NCI-H2081 treated with DMSO at 0.1 percent for 48 hours (cell line): ENCODE results near the gene ENDOG.

Experiments used
- DNase-seq: peaks from one replicate; lab custom pipeline; 2025; lab: John Stamatoyannopoulos, UW

ENDOG gene

GRCh38 chr9:128800061-128800460 is 18.2 kb upstream of the ENDOG start:
- no peak for DNase-seq

- no peak for DNase-seq
Observed at GRCh38 chr9:128802482-128802881, 15.8 kb upstream of the ENDOG start.

GRCh38 chr9:128805661-128806060 is 12.6 kb upstream of the ENDOG start:
- no peak for DNase-seq

GRCh38 chr9:128807827-128808226 is 10.5 kb upstream of the ENDOG start:
- no peak for DNase-seq

GRCh38 chr9:128808543-128808942 is 9.8 kb upstream of the ENDOG start:
- no peak for DNase-seq

- DNase-seq, result no peak
Observed at GRCh38 chr9:128809036-128809599, 9.2 kb upstream of the ENDOG start.

- DNase-seq, result no peak
Observed at GRCh38 chr9:128809831-128810230, 8.5 kb upstream of the ENDOG start.

- no peak for DNase-seq
Observed at GRCh38 chr9:128810873-128811272, 7.4 kb upstream of the ENDOG start.

- no peak for DNase-seq
Observed at GRCh38 chr9:128818839-128819715, 777 bp downstream of the ENDOG start.

GRCh38 chr9:128819716-128820664 is 1.7 kb downstream of the ENDOG start:
- DNase-seq, result no peak

- DNase-seq, result no peak
Observed at GRCh38 chr9:128820665-128821583, 2.6 kb downstream of the ENDOG start.

GRCh38 chr9:128821584-128822406 is 3.5 kb downstream of the ENDOG start:
- no peak for DNase-seq

- DNase-seq, result no peak
Observed at GRCh38 chr9:128822407-128823042, 4.2 kb downstream of the ENDOG start.

GRCh38 chr9:128823362-128823902 is 5.1 kb downstream of the ENDOG start:
- no peak for DNase-seq

GRCh38 chr9:128823903-128824406 is 5.7 kb downstream of the ENDOG start:
- no peak for DNase-seq

GRCh38 chr9:128824911-128825310 is 6.6 kb downstream of the ENDOG start:
- no peak for DNase-seq

GRCh38 chr9:128825923-128826700 is 7.8 kb downstream of the ENDOG start:
- no peak for DNase-seq

GRCh38 chr9:128828267-128828666 is 10.0 kb downstream of the ENDOG start:
- no peak for DNase-seq
